ENCODE measurements around the gene AGPAT4. TPM values are rescaled to one million over a fixed set of nuclear protein-coding genes. Genes with fewer than 3 reads are reported as not detected.

Gene AGPAT4
- total and polyA plus RNA-seq, 8 donors: 12.4 to 19.4 (median 15.7) TPM

DNA sequence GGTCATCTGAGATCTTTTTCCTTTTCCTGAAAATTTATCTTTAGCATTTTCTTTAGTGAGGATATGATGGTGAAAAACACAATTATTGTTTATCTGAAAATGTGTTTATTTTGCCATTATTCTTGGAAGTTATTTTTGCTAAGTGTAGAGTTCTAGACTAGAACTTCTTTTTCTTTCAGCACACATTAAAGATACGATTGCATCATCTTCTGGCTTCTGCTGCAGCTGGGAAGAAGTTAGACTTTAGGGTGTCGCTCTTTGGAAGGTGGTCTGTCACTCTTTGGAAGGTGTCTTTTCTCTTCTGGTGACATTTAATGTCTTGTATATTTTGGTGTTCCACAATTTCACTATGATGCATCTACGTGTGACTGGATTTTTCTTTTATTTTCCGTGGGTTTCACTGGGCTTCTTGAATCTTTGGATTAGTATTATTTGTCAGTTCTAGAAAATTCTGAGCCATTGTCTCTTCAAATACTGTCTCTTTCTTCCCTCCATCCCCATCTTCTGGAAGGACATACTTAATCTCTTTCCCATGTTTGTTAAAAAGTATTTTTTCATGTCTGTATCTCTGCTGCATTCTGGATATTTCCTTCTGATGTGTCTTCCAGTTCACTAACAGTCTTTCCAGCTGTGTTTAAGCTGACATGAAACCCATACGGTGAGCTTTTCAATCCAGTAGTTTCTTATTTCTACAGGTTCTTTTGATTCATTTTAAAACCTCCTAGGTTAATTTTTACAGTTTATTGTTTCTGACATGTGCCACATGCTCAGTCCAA lies 81.0 kb downstream of the AGPAT4 start:
- DNase-seq (no peak), ATAC-seq (no peak)
- peaks cover 0 to 3% of the 10 kb centered on the region in 2 donors for H3K9me3 ChIP-seq
- H3K27ac ChIP-seq: no peak overlapping the region
- peaks cover 0 to under 1% of the 10 kb centered on the region in 2 donors for H3K4me1 ChIP-seq
- TF ChIP-seq CTCF (IDR thresholded peaks at IDR 0.05): no peak
- no peak overlapping the region for H3K4me3 ChIP-seq
- no peaks in the 10 kb centered on the region for H3K27me3 ChIP-seq
- intact Hi-C loops (cut with DNase I): no loop called here
- H3K36me3 ChIP-seq: no peaks in the 10 kb centered on the region

DNA sequence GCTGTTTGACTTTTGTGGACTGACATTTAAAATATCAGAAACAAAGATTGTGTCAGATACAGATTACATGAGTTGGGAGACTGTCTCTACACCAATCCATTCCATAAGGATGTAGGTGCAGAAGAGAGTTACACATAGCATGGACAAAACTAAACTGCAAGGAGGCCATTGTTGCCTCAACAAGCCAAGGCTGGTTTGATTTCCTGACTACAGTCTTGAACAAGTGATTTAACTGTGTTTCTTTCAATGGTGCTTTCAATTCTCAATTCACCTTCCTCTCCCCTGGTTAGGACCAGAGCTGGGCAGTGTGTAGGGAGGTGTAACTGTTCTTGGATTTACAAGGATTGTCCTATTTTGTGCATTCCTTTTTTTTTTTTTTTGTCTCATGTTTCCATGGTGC lies 82.2 kb downstream of the AGPAT4 start:
- H3K9me3 ChIP-seq: peaks cover 0 to 3% of the 10 kb centered on the region in 2 donors
- DNase-seq (no peak), ATAC-seq (no peak)
- H3K27ac ChIP-seq: no peak overlapping the region
- no peaks in the 10 kb centered on the region for H3K36me3 ChIP-seq
- no peak for TF ChIP-seq CTCF (IDR thresholded peaks at IDR 0.05)
- intact Hi-C loops (cut with DNase I): no loop called here
- H3K27me3 ChIP-seq: no peaks in the 10 kb centered on the region
- no peaks in the 10 kb centered on the region for H3K4me1 ChIP-seq
- no peak overlapping the region for H3K4me3 ChIP-seq

- H3K27ac ChIP-seq: no peak overlapping the region
- intact Hi-C loops (cut with DNase I): no loop called here
- no peak for DNase-seq
- ATAC-seq: no peak
- H3K9me3 ChIP-seq: peaks cover 0 to 3% of the 10 kb centered on the region in 2 donors
- no peaks in the 10 kb centered on the region for H3K4me1 ChIP-seq
- TF ChIP-seq CTCF (IDR thresholded peaks at IDR 0.05): no peak
- H3K36me3 ChIP-seq: no peaks in the 10 kb centered on the region
- H3K4me3 ChIP-seq: no peak overlapping the region
- H3K27me3 ChIP-seq: no peaks in the 10 kb centered on the region
Measured at GRCh38 chr6:161191007-161191406, 82.9 kb downstream of the AGPAT4 start.

GRCh38 chr6:161189891-161190290 lies 84.0 kb downstream of the AGPAT4 start:
- Histone ChIP-seq H3K4me1 (no peaks in the 10 kb centered on the region), H3K36me3 (no peaks in the 10 kb centered on the region), H3K4me3 (no peak overlapping the region), H3K27me3 (no peaks in the 10 kb centered on the region), H3K27ac (no peak overlapping the region), H3K9me3 (peaks cover 0 to 3% of the 10 kb centered on the region in 2 donors)
- ATAC-seq: no peak
- DNase-seq: no peak
- intact Hi-C loops (cut with DNase I): no loop called here
- TF ChIP-seq CTCF (IDR thresholded peaks at IDR 0.05): no peak

DNA sequence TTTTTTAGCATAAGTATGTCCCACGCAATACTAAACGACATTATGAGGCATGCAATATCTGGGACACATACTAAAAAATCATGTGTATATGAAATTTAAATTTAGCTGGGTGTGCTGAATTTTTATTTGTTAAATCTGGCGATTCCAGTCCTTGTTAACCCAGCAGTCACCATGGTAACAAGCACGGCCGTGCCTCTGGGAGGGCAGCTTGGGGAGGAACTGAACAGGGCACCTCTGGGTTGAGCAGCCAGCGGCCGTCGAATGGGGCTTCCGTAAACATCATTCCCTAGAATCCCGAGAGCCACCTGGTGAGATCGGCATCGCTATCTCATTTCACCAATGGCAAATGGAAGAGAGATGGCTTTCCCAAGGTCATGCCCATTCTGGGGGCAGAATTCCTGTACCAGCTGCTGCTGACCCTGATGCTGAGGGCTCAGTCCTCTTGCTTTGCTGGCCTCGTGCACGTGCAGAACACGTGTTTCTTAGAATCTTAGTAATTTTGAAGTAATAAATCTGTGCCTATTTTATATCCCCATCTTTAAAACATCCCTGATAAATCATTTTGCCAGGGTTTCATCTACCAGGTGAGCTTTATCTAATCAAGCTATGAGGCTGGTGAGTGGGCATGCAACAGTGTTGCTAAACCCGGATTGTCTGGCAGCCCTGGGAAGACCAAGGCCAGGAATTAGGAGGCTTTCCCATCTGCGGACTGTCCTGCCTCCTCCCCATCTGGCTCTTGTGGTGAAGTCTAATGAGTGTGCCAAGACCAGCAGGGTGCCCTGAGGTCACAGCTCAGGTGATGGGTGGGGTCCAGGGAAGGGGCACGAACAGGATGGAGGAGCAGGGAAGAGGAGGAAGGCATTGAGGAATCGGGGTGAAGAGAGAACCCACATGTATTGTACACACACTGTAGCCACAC lies 85.1 kb downstream of the AGPAT4 start:
- Histone ChIP-seq H3K4me1 (no peaks in the 10 kb centered on the region), H3K4me3 (no peak overlapping the region), H3K27ac (no peak overlapping the region), H3K27me3 (no peaks in the 10 kb centered on the region), H3K36me3 (no peaks in the 10 kb centered on the region), H3K9me3 (peaks cover 0 to 3% of the 10 kb centered on the region in 2 donors)
- no peak for TF ChIP-seq CTCF (IDR thresholded peaks at IDR 0.05)
- intact Hi-C loops (cut with DNase I): no loop called here
- no peak for ATAC-seq
- DNase-seq: peak in 1 of 4 donors; percentile 59

All from left lung (tissue), 10 donors.